NCI-H345 (cell line): ENCODE data around the gene DDX59.
A peak's percentile ranks its signal among the peaks of the same experiment; 100 is the strongest.
"Not testable (repeated sequence)": the region's sequence is repeated elsewhere in the genome, so short reads cannot be mapped to it uniquely, and the experiment has no call there.

Source experiments
- DNase-seq: peaks from one replicate; lab custom pipeline; 2025; lab: John Stamatoyannopoulos, UW

DDX59 gene

DNA sequence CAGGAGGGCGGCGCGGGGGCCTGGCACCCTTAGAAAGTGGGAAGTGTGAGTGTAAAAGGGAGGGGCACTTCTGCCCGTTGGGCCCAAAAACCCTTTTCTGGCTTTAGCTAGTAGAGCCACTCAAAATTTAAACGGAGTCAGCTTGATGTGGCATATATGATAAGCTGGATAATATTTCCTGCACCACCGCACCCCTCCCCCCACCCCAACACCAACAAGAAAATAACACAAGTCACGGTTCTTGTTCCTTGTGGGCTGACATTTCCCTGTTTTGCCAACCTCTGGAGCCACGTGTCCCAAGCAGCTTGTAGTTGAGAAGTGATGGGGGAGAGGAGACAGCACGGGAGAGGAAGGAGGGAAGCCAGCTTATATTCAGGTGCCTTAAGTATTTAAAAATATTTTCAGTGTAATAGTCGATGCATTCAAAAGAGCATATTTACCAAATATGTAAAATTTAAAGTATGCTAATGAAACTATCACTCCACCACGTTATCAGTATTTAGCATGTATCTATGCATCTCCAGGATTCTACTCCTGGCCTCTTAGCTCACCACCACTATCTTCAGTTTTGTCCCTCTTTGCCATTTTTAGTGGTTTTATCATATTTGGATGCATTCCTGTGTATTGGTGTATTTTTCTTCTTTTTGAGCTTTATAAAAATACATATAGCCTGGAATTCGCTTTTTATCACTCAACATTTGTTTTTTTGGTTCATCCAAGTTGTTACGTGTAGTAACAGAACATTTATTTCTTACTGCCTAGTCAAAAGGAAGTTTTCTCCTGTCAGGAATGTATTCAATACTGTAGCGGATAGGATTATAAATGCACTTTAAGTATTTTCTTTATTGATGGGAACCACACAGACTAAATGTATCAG is 773 bp upstream of the DDX59 start:
- peak; percentile 52 for DNase-seq

DNA sequence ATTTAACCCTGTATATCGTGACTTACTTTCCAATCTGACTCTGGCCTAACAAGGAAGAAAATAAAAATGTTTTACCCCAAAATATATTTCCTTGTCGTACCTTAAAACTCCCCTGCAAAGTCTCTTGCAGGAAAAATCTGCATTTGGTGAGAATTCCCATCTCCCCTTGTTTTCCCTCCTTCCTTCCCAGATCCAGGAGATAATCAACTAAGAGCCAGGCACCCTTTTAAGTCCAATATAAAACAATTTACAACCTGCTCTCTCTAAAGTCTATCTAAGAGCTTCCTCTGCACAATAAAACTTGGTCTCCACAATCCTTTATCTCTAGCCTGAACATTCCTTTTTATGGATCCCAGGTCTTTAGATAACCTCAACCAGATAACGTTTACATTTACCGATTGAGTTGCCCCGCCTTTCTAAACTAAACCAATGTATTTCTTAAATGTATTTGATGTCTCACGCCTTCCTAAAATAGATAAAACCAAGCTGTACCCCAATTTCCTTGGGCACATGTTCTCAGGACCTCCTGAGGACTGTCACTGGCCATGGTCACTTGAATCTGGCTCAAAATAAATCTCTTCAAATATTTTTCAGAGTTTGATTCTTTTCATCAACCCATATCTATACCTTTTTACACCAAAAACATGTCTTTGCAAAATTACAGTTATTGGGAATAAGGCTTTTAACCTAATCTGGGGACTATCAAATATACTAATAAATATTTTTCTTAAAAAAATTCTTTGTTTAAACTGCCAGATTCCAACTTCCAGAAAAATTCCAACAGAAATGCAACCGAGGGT is 993 bp downstream of the DDX59 start:
- DNase-seq = peak; percentile 5

DNA sequence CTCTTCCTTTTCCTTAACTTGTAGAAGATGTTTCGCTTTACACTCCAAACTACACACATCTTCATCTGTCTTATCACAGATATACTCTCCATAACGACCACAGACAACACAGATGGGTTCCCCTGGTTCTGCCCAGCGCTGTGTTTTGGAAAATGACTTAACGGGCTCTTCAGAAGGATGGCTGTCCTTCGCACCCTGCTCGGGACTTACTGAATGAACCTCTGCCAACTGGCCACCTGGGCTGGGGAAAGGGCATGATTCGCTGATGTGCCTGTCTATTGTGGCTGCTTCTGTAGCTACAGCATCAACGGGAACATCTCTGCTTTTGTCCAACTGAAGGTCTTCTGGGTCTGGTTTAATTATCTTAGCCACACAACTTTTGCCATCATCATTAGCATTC is 3.4 kb downstream of the DDX59 start:
- DNase-seq = no peak

DNA sequence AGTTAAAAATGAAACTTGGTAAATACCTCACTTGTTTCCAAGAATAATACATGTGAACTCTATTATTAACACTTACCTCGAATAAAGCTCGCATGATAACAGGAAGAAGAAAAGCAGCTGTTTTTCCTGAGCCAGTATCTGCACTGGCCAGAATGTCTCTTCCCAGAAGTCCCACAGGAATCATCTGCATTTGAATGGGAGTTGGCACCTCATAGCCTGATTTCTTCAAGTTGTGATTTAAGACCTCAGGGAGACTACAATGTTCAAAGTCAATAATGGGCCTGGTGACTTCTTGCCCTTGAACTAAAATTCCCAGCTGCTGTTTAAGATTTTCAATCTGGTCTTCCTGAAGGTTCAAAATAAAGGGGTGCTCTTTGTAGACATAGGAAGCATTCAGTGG is 3.8 kb downstream of the DDX59 start:
- no peak for DNase-seq

DNA sequence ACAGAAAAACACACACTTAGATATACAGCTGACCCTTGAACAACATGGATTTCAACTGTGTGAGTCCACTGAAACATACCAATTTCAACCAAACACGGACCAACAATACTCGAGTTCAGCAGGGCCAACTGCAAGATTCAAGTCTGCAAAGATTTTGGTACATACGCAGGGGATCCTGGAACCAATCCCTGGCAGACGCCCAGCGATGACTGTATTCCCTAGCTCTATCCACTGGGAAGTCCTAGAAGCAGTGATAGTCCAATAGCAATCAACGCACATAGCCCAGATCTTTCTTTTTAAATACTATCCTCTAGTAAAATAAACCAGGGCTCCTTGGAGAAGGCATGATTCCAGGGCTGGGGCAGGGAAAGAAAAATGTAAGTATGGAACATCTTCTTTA is 9.0 kb downstream of the DDX59 start:
- DNase-seq = no peak

DNA sequence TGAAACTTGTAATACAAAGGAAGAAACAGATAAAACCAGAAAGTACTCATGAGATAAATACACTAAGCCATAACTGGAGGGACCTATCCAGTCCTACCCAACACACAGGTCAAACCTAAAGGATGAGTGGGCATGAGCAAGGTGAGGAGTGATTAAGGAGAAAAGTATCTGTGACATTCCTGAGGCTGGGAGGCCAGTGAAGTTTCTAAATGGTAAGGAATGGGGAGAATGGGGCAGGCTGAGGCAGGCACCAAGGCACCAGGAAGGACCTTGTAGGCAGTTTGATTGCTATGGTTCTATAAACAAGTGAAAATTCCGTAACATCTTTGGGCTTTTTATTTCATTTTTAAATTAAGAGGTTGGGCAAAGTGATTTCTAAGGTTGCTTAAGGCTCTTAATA is 10.4 kb downstream of the DDX59 start:
- no peak for DNase-seq

DNA sequence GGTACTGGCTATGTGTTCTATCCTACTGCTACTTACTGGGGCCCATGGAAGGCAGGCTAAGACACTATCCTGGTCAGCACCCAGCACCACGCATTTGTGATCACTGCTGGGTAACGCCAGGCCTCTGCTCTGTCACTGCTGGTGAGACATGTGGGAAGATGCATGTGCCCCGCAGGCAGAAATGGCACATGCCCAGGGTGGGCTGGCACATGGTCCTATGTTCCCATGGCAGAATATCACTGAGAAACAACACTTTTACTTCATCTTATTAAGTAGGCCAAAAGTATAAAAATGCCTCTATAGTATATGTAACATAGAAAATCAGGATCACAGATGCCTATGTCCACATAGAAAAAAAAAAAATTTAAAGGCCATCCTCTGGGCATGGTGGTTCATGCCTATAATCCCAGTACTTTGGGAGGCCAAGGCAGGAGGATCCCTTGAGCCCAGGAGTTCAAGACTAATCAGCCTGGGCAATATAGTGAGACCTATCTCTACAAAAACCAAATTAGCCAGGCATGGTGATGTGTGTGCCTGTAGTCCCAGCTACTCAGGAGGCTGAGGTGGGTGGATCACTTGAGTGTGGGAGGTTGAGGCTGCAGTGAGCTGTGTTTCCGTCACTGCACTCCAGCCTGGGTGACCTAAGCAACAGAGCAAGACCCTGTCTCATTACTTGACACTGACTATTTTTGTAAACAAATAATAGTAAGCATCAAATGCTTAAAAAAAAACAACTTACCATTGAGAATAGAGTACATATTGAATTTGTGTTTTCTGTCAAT is 11.5 kb downstream of the DDX59 start:
- DNase-seq = no peak

DNA sequence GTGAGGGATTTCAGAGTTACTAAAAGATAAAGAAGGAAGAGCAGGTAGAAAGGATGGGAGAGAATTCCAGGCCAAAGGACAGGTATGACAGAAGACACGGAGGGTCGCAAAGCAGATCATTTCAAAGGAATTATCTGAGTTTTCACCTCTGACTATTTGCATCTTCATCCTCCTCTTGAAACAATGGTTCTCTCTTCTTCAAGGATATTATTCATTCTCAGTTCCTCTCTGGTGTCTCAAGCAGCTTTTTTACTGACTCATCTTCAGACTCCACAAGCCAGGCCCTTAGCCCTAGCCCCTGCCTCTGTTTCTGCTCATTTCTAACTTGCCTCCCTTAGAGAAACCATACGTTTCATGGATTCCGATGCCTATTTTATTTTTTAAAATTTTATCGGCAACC is 15.0 kb downstream of the DDX59 start:
- no peak for DNase-seq

DNA sequence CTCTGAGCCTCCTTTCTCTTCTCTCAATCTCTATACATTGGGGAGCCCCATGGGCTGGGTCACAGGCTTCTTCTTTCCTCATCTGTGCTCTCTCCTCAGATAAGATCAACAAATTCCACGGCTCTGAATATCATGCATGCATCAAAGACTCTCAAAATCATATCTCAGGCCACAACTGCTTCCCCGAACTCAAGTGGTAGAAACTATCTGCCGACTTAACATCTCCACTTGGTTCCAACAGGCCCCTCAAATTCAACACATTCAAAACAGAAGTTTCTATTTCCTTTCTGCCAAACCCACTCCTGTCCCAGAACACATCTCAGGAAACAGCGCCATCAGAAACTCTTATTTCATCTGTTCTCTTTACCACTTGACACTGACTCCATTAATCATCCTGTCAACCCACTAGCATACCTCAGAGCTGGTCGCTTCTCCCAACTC is 16.7 kb downstream of the DDX59 start:
- DNase-seq = no peak

DNA sequence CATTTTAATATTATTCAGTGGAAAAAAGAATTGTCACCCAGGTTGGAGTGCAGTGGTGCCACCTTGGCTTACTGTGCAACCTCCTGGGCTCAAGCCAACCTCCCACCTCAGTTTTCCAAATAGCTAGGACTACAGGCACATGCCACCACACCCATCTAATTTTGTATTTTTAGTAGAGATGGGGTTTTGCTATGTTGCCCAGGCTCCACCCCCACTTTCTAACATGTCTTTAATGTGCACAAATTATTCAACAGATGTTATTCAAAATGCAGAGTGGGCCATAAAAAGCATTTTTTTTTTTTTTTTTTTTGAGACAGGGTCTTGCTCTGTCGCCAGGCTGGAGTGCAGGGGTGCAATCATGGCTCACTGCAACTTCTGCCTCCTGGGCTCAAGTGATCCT is 17.3 kb downstream of the DDX59 start:
- DNase-seq = no peak

DNA sequence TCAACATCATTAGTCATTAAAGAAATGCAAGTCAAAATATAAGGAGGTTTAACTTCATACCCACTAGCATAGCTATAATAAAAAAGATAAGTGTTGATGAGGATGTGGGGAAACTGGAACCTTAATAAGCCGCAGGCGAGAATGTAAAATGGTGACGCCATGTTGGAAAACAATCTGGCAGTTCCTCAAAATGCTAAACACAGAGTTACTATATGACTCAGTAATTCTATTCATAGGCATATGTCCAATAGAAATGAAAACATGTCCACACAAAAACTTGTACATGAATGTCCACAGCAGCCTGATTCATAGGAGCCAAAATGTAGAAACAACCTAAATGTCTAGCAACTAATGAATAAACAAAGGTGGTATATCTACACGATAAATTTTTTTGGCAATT is 23.2 kb downstream of the DDX59 start:
- no peak for DNase-seq

DNA sequence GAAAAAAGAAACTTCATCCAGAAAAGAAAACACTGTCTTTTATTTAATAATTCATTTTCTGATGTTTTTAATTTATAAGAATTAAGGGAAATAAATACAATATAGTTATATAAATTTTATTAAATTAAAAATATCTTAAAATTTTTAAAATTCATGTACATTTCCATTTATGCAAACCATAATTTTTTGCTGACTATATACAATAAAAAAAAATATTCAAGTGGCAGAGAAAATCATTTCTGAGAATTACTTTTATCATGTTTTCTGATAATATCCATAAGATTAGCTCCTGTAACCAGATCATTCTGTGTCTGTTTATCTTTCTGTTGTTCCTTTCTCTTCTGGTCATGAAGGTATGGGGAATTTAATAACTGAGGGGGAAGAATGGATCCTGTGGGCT is 25.7 kb downstream of the DDX59 start:
- no peak for DNase-seq

DNA sequence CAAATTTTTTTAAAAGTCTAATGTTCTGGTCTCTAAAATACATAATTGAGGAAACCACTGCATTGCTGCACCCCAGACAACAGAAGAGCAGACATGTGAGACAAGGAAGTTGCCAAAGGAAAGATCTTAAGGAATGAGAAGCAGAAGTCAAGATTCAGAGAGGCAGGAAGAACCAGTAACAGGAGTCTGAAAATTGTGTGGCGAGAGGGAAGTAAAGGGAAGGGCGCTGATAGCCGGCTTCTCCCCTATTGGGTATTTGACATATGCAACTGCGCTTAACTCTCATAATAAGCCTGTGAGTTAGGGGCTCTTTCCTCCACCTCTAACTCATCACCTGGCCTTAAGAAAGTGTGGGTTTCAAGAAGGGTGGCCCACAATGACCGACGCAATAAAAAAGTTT is 27.2 kb downstream of the DDX59 start:
- DNase-seq = no peak

DNA sequence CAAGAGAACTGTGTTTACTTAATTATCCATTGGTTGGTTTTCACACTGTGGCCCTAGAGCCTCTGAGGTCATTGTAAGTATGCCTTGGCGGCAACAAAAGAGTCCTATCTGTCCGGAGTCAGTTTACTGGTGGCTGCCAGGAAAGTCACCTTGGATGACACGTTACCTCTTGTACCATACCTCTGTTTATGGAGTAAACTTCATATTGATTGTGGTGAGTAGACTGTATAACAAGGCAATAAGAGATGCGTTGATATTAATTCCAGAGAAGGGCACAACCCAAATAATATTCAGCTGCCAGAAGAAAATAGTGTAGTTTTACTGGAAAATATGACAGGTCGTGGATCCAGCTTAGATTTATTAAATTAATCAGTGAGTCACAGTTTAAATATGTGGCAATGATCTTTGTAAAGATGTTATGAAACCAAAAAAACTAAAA is 28.7 kb downstream of the DDX59 start:
- no peak for DNase-seq

DNA sequence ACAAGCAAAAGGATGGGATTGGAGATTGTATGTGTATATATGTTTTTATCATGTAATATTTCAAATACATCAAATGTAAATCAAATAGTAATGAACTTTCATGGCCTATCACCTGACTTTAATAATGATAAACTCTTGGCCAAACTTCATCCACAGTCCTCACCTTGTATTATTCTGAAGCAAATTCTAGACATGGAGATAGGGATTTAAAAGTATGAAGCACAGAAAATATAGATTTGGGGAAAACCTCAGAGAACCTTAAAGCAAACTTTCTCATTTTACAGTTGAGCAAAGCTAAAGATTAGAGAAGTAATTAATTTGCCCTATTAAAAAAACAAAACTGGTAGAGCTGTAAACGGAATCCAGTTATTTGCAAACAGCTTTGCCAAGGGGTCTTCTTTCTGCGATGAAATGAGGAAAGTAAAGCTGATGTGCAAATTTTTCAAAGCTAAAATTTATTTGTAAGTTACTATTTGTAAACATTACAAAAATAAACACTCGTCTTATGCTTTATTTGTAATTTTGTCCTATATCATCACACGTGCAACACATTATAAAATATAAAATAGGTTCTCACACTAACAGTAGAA is 29.2 kb downstream of the DDX59 start:
- no peak for DNase-seq

DNA sequence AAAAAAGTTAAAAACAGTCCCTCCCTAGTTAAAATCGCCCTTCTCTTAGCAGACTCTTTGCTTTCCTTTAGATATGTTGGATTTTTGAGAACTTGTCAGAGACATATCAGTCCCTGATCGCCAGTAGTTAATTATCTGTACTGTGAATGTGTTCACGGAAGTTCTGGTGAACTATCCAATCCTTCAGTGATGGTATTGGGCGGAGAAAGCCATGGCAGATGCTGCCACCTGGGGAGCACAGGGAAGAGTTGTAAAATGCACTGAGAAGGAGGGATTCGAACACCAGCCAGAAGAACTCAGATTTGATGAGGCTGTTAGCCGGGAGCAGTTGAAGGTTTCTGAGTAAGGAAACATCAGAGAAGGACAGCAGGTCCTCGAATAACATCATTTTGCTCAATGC is 31.6 kb downstream of the DDX59 start:
- no peak for DNase-seq

DNA sequence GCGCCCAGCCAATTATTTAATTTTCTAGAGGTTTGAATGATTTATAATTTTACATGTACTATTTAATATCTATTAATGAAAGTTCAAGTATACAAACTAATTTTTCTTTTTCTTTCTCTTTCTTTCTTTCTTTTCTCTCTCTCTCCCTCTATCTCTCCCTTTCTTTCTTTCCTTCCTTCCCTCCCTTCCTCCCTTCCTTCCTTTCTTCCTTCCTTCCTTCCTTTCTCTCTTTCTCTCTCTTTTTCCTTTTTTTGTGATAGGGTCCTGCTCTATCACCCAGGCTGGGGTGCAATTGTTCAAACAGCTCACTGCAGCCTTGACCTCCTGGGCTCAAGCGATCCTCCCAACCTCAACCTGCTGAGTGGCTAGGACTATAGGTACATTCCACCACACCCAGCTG is 33.0 kb downstream of the DDX59 start:
- DNase-seq = no peak

DNA sequence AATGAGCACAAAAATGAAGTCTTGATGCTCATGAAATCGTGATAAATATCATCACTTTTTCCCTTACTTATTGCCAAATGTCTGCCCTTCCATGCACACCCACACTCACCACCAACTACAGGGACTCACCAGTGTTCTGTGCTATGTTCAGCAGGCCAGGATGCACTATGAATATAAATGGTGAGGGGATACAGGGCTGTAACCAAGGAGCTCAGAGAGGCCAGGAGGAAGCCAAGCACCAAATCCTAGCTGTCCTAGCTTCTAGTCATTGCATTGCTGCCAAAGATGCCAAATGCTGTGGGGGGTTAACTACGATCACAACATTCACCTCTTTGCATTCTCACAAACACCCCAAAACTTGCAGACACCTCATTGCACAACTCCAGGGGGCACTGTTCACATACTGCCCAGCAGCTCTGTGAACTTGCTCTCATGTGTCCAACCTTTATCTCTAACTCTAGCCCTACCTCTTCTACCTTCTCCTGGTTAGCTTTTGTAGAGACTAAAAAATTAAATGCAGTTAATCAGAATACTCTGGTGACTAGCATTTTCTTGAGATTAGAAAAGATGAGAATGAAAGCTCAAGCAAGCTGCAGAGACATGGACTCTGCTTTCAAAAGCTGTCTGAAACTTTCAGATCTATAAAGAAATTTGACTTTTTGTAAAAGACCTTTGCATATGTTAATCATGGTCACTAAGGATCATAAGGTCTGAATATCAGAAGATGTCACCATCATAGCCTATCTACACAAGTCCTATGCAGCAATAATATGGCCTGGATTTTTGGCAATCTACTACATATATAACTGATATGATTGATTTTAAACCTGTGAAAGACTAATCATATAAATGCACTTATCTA is 35.2 kb downstream of the DDX59 start:
- DNase-seq = no peak

DNA sequence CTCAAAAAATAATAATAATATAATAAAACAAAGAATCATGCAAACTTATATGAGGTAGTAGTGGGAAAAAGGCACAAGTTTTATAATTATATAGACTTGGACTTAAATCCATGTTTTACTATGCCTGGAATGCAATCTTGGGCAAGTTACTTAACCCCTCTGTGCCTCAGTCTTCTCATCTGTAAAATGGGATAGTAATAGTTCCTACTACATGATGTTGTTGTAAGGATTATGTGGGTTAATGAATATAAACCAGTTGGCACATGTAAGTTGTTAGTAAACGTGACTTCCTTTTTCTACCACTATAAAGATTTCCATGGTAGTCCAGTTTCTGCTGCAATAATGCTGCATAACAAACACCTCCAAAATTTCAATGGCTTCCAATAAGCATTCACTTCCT is 38.3 kb downstream of the DDX59 start:
- DNase-seq = no peak

DNA sequence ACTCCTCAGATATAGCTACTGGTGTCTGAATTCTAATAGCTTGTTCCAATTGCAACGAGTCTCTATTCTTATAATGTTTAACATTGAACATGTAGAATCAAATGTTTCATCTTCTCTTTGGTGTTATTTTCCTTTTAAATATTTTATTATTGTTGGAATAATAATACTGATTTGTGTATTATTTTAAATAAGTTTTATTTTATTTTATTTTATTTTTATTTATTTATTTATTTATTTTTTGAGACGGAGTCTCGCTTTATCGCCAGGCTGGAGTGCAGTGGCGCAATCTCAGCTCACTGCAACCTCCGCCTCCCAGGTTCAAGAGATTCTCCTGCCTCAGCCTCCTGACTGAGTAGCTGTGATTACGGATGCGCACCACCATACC is 39.2 kb downstream of the DDX59 start:
- DNase-seq = not testable (repeated sequence)

DNA sequence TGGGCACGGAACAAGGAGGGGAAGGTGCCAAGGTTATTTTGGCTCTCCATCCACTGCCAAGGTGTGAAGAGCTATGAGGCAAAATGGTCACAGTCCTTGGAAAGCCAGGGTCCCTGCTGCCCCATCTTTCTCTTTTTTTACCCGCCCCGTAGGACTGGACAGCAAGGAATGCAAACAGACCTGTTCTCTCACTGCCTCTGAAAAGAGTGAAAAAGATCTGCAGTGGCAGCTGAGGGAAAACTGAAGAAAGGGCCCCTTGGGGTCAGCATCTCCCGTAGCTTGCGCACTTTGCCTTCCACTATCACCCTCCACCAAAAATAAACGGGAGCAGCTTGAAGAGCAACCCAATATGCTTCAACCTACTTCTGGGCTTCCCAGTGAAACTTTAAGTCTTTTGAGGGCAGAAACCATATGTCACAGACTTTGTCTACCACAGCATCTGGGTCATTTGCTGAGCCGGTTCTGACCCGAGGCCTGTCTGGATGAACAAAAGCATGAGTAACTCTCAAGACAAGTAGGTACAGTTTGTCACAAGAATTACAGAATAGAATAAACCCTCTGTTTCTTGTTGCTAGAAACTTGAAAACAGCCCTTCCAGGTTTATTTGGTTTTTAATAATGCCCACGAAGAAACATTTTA is 39.7 kb downstream of the DDX59 start:
- no peak for DNase-seq
